SU-DHL-6 (cell line): Measurements from ENCODE around the gene HS6ST2.

Experiments used
- CTCF ChIP-seq: fragments of 200-600 bp; sonication (generic); IDR thresholded peaks from one replicate; pipeline ENCODE4 v1.5.1; 2017; ENCODE audit warnings: antibody characterized with exemption, mild to moderate bottlenecking, low read length, moderate library complexity; ENCODE audit not compliant: insufficient read depth, poor library complexity, severe bottlenecking
- EZH2phosphoT487 ChIP-seq: fragments of 200-600 bp; sonication (generic), shearing (Covaris generic); conservative IDR thresholded peaks from 2 replicates; pipeline ENCODE4 v1.6.1; 2018; ENCODE audit warnings: mild to moderate bottlenecking, antibody characterized with exemption, low read length, moderate library complexity, mixed read lengths

GRCh38 chrX:132708529-132708928 lies 249.9 kb downstream of the HS6ST2 start:
- TF ChIP-seq CTCF (no peak), EZH2phosphoT487 (no peak)
